ENCODE data around the gene DSCAM.
"Not testable (repeated sequence)": the region's sequence is repeated elsewhere in the genome, so short reads cannot be mapped to it uniquely, and the experiment has no call there.

DSCAM gene

GRCh38 chr21:40278345-40278744 lies 568.6 kb downstream of the DSCAM start:
- DNase-seq, result no peak

GRCh38 chr21:40276001-40276400 lies 571.0 kb downstream of the DSCAM start:
- DNase-seq, result no peak

- DNase-seq, result no peak
These were observed 574.9 kb downstream of the DSCAM start for GRCh38 chr21:40272037-40272436.

DNA sequence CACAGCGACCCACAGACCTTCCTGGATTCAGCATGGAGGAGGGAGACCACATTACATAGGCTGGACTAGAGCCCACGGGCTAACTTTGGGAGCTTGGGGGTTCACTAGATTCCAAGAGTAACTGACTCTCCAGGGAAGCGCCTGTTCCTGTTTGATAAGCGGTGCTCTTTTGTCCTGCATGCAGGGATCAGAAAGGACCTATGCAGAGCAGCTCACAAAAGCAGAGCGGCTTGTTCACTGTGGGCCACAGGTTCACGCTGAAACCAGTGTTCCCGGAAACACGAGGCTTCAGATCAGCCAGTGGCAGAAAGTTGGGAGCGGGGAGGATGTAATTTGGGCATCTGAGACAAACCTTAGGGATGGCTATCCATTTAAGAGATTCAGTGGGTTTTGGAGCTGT lies 575.8 kb downstream of the DSCAM start:
- DNase-seq, result no peak

DNA sequence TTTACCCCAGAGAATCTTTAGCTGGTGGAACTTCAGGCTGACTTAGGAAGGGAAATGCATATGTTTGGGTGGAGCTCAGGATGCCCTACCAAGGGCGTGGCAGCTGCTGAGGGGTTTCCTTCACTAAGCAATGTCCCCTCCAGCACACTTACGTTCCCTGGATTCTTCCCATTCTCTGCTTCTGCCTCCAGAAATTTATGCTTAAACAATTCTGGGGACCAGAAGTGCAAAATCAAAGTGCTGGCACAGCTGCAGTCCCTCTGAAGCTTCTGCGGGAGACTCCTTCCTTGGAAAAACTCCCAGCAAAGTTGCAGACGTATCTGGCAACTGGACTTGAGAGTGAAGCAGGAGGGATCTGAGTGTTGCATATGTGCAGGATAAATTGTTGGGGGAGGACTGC lies 576.9 kb downstream of the DSCAM start:
- DNase-seq, result no peak

GRCh38 chr21:40269239-40269638 lies 577.7 kb downstream of the DSCAM start:
- no peak for DNase-seq

DNA sequence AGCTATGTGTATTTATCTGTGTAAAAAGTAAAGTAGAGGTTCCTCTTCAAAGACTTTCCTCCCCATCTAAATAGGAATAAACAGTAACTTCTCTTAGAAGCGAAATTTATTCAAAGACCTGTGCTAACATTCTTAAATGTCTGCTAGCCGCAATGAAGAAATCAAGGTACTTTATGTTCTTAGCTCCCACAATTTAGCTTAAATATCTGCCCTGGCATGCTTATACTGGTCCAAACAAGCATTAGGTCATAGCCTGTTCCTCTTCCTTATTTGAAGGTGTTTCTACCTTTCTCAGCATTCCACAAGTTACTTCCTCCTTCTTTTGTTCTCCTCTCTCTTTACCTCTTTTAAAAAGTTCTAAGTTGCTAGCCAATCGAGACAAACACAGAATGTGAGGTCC lies 588.5 kb downstream of the DSCAM start:
- DNase-seq, result not testable (repeated sequence)

DNA sequence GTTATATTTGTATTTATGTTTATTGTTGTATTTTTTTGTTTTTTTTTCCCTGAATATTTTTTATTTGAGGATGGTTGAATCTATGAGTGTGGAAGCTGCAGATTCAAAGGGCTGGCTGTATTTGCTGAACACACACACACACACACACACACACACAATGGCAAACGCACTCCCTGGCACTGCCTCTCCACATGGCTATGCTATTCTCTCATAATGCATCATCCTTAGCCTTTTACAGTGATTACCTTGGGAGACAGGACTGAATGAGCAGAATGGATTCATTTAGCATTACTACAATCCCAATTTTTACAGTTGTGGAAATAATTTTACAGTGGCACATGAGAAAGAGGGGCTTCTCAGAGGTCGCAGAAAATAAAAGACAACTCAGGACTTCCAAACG lies 589.6 kb downstream of the DSCAM start:
- DNase-seq, result no peak

DNA sequence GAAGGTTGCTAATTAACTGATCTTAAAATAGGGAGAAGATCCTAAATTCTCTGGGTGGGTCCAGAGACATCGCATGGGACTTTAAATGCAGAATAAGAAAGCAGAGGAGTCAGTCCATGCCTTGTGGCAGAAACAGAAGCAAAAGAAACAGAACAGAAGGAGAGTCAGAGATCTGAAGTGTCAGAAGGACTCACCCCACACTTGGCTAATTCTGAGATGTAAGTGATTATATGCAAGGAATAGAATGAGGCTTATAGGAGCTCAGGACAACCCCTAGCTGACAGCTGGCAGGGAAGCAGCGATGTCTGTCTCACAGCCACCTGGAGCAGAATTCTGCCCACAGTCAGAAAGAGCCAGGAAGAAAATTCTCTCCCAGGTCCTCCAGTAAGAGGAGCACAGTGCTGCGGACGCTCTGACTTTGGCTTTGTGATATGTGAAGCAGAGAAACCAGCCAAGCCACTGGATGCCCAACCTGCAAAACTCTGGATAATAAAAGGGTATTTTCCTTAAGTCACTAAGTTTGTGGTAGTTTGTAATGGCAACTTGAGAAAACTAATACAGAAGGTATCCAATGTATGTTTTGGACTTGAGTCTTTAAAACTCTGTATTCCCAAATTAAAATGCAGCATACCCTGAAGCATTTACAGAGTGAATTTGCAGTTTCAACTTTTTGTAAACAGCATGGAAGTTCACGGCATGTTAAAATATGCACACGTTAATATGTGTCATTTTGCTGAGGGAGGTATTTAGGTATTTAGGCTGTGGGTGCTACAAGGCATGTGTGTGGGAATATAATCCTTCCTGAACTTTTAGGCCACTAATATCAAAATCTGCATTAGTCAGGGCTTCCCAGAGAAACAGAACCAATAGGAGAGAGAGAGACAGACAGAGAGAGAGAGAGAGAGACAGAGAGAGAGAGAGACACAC lies 591.2 kb downstream of the DSCAM start:
- DNase-seq, result no peak

DNA sequence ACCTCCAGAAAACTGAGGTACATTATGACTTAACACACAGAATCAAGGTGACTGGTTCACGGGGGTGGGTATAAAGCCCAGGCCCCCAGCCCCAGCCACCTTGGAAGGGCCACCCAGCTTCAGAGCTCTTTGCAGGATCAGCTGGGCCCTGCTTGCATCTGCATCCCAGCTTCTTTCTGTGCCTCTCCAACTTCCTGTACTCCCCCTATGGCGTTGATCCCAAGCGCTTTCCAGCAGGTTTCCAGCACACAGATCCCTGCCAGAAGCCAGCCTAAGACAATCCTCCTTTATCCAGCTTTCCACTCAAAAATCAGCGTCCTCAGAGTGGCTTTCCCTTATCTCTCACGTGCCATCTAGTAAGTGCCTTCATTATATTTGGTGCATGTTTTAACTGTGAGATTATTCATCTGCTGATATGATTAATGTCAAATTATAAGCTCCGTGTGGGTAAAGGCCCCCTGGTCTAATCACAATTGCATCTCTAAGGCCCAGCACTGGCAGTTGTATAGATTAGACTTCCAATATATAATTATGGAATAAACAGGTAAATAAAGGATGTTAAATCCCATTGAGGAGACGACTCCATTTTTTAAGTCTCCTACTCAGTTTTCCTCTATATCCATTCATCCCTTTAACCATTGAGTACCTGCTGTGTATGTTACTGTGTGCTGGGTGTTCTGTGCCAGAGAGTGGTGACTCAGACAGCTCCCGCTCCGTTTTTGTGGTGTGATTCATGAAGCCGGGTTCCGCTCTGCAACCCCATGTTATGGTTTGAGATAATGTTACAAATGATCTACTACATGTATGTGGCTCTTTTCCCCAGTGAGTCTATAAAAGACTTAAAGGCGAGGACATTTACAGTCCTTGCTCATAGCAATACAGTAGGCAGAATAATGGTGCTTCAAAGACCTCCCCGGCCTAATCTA lies 592.2 kb downstream of the DSCAM start:
- DNase-seq, result no peak

- no peak for DNase-seq
These were observed 593.8 kb downstream of the DSCAM start for GRCh38 chr21:40253112-40253511.

GRCh38 chr21:40250514-40251294 lies 596.3 kb downstream of the DSCAM start:
- no peak for DNase-seq

- DNase-seq, result no peak
These were observed 602.0 kb downstream of the DSCAM start for GRCh38 chr21:40244981-40245380.

DNA sequence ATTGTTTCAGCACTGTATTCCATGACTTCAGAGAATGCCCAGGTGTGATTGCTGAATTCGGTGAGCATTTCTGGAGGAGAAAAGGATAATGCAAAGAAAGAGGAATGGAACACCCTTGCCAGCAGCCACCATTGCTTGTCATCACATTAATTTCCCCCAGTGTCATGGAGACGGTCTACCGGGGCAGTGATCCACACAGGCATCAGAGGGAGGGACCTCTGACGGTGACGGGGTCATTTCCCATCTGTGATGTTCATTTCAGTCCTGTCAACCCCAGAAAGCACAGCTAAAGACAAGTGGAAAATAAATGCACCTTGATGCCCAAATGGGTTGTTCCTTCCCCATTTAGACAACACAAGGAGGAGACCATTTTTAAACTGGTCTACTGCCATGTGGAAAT lies 603.3 kb downstream of the DSCAM start:
- no peak for DNase-seq

DNA sequence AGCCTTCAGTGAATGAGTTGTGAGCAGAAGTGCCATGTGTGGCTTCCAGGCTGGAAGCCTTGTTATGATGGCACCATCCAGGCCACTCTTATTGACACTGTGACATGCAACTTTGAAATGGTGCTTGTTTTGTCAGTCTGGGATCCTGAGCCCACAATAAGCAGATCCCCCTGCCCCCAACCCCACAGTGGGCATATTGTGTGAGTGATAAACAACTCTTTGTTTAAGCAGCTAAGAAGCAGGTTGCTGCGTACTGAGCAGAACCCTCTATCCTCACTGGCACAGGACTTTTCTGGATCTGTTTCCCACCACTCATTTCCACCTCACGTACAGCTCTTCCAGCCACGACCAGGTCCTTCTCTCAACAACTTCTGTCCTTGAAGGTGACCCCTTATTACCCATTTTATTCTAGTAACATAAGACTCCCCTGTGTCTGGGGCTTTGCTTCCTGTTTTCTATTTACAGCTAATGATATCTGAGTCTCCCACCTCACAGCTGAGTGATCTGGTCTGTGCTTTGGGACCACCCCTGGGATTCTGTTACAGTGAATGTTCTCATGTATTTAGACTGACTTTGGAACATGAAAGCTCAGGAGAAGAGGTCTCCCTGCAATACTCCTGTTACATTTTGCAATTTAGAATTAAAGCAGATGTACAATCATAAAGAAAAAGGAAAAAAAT lies 604.2 kb downstream of the DSCAM start:
- DNase-seq, result no peak

DNA sequence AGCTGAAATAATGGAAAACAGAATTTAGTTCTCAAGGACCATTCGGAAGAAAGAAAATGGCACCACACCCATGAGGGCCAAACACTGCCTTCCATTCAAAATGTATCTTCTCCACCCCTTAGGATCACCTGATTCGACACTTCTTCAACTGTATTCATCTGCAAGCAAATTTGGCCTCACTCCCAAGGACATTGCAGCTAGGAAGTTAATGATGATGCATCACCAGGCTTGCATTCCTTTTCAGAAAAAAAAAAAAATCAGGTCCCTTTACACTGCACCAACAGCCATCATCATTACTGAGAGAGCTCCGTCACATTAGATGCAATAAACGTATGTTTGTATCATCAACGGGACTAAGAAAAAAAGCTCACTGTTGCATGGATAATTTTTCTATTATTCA lies 611.4 kb downstream of the DSCAM start:
- no peak for DNase-seq

- no peak for DNase-seq
These were observed 615.0 kb downstream of the DSCAM start for GRCh38 chr21:40231979-40232378.

- DNase-seq, result no peak
These were observed 619.9 kb downstream of the DSCAM start for GRCh38 chr21:40227096-40227495.

- no peak for DNase-seq
These were observed 631.0 kb downstream of the DSCAM start for GRCh38 chr21:40215941-40216340.

DNA sequence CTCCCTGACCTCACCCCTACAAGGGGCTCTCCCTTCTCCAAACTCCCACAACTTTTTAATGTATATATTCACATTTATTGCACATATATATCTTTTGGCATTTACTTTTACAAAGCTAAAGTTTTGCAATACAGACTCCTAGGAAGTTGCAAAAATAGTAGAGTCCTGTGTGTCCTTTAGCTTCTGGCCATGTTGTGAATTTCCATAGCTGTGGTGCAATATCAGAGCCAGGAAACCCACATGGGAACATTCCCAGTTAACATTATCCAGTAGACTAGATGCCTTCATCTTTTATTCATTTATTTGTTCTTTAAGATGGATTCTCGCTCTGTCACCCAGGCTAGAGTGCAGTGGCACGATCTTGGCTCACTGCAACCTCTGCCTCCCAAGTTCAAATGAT lies 636.7 kb downstream of the DSCAM start:
- DNase-seq, result no peak

DNA sequence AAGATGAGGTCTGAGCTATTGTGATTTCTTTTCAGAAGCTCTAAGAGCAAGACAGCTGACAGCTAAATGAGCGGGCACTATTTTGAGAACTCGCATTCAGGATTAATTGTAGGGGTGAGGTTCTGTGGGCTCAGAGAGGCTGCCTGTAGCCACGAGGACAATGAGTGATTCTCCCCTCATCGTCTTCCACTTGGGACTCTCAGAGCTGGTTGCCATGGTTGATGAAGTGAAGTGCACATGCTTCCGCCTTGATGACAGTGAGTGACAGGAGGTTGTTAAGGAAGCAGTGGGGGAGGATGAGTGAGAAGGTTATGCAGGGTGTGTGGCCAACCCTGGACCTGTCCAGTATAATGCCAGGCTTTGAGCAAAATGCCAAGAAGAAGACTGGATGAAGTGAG lies 638.0 kb downstream of the DSCAM start:
- no peak for DNase-seq

DNA sequence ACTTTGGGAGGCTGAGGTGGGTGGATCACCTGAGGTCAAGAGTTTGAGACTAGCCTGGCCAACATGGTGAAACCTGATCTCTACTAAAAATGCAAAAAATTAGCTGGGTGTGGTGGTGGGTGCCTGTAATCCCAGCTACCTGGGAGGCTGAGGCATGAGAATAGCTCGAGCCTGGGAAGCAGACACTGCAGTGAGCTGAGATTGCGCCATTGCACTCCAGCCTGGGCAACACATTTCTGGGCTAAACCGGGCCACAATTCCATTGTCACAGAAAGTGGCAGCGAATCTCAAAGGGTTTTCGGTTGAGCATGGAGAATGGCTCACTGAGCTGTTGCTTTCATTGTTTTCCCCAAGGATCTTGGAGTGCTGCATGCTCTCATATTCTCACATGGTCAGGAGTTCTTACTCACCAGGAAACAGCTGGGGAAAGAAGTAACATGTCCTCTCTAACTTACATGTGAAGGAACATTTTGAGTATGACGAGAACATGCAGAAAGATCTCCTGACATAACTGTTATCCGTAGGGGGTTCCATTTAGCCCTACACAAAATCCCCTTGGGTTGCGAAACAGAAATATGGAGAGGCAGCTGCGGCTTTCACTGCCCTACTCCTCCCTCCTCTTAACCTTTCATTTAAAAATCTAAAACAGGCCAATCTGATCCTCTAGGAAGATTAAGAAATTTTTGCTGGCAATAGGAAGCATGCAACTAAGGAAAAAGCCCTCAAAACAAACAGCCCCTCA lies 638.6 kb downstream of the DSCAM start:
- DNase-seq, result no peak

Measured in SIG-M5 (cell line).